Lung (tissue), 12 donors: Measurements from ENCODE around the gene EHBP1. TPM values are rescaled to one million over a fixed set of nuclear protein-coding genes. Genes with fewer than 3 reads are reported as not detected.

Experiments
- ATAC-seq: fragments of 200-7000 bp; cut with Tn5 transposase; one replicate; pipeline ENCODE4 v1.9.1; 2020; ENCODE audit warnings: moderate number of reproducible peaks; ENCODE audit not compliant: insufficient read depth, low FRiP score
- DNase-seq, 3 donors: peaks; one replicate each; pipeline ENCODE4 v3.0.0-alpha.2; 2013 to 2017
- H3K27ac ChIP-seq, 2 donors: one replicate each; pipeline ENCODE4 v1.5.1; 2013; ENCODE audit warnings: mild to moderate bottlenecking in 2 of 2, moderate library complexity in 2 of 2, control low read depth in 1 of 2, inconsistent platforms in 1 of 2, low read depth in 1 of 2, low read length in 1 of 2
- H3K27me3 ChIP-seq, 3 donors: one replicate each; pipeline ENCODE4 v1.5.1; 2013; ENCODE audit warnings: low read length in 2 of 3; ENCODE audit not compliant: control insufficient read depth in 3 of 3, insufficient read depth in 3 of 3
- H3K36me3 ChIP-seq, 4 donors: one replicate each; pipeline ENCODE4 v1.5.1; 2013; ENCODE audit warnings: low read length in 4 of 4, mild to moderate bottlenecking in 1 of 4, moderate library complexity in 1 of 4; ENCODE audit not compliant: control insufficient read depth in 4 of 4, insufficient read depth in 4 of 4
- H3K4me1 ChIP-seq, 5 donors: one replicate each; pipeline ENCODE4 v1.5.1; 2013; ENCODE audit warnings: low read length in 5 of 5, mild to moderate bottlenecking in 2 of 5, moderate library complexity in 1 of 5; ENCODE audit not compliant: control insufficient read depth in 5 of 5, insufficient read depth in 5 of 5
- H3K4me3 ChIP-seq: one replicate; pipeline ENCODE4 v1.5.1; 2013; ENCODE audit warnings: mild to moderate bottlenecking, control low read depth, moderate library complexity
- H3K9ac ChIP-seq, 2 donors: one replicate each; pipeline ENCODE4 v1.5.1; 2013; ENCODE audit warnings: low read length in 2 of 2, control low read depth in 1 of 2; ENCODE audit not compliant: insufficient read depth in 1 of 2
- H3K9me3 ChIP-seq, 4 donors: one replicate each; pipeline ENCODE4 v1.5.1; 2013; ENCODE audit warnings: low read length in 3 of 4, mild to moderate bottlenecking in 1 of 4, moderate library complexity in 1 of 4; ENCODE audit not compliant: control insufficient read depth in 4 of 4, insufficient read depth in 3 of 4
- WGBS, 2 donors: extraction: QIAGEN DNeasy Blood & Tissue Kit; methylation state at CpG; one replicate each; pipeline ENCODE4 v1.1.7; 2013; 5-methylcytosine and 5-hydroxymethylcytosine counted together
- polyA plus RNA-seq, 2 donors: library from polyadenylated mRNA; stranded (reverse); fragments of 200-250 nt; gene quantifications; one replicate each; pipeline ENCODE4 v1.2.1, GENCODE V29; 2013
- total RNA-seq, 2 donors: library from RNA; depleted of rRNA in 1 of 2; stranded (reverse); fragments of >200 nt in 1 of 2; gene quantifications; one replicate each; pipeline ENCODE4 v1.2.1, GENCODE V29; 2014 to 2021
- TF ChIP-seq, protein P1 (sequence below): IDR thresholded peaks from 2 replicates; pipeline ENCODE4 v1.5.1; 2012; ENCODE audit warnings: mild to moderate bottlenecking; ENCODE audit errors: control extremely low read depth, extremely low read depth
- donor health status: control.
- donor health status: control.
- donor health status: Bipolar disorder and iron deficiency.
- donor health status: healthy.
- donor health status: DM: yes; HTN: yes; CAD: no.

The EHBP1 gene
- total and polyA plus RNA-seq, 4 donors = 7.9 to 83.2 (median 22.7) TPM

DNA sequence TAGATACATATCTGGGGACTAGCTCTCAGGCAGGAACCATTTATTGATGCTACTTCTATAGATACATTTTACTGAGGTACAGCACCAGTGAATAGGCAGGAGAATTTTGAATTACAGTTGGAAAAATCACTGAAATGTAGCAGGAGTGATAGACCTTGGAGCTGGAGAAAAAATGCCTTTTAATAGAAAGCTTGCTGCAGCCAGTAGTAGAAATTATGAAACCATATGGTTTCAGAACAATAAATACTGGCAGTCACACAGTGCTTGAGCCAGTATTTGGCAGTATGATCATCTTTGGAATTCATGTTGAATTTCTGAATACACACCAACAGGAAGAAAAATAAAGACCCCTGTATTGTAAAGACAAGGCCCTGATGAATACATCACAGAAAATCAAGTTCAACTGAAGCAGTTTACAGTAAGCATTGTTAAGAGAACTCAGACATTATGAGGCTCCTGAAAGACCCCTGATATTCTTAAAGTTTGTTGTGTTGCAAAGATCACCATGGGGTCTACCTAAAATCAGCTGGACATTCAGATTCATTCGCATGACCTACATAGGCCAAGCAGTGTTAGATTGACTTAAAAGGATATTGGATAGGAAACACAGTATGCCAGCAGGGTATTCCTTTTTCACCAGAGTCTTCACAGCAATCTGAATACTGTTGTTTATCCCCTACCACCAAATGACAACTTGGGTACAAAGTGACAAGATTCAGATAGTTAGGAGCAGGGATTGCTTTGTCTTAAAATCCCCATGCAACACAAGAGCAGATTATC is 139.0 kb downstream of the EHBP1 start:
- Histone ChIP-seq H3K9ac (no peak overlapping the region), H3K27ac (no peak overlapping the region), H3K27me3 (no peaks in the 10 kb centered on the region), H3K36me3 (peaks cover 1 to 8% (median 4%) of the 10 kb centered on the region in 4 donors), H3K9me3 (peaks cover 0 to 4% (median 0%) of the 10 kb centered on the region in 4 donors), H3K4me3 (no peak overlapping the region), H3K4me1 (no peaks in the 10 kb centered on the region)
- TF ChIP-seq, protein P1, sequence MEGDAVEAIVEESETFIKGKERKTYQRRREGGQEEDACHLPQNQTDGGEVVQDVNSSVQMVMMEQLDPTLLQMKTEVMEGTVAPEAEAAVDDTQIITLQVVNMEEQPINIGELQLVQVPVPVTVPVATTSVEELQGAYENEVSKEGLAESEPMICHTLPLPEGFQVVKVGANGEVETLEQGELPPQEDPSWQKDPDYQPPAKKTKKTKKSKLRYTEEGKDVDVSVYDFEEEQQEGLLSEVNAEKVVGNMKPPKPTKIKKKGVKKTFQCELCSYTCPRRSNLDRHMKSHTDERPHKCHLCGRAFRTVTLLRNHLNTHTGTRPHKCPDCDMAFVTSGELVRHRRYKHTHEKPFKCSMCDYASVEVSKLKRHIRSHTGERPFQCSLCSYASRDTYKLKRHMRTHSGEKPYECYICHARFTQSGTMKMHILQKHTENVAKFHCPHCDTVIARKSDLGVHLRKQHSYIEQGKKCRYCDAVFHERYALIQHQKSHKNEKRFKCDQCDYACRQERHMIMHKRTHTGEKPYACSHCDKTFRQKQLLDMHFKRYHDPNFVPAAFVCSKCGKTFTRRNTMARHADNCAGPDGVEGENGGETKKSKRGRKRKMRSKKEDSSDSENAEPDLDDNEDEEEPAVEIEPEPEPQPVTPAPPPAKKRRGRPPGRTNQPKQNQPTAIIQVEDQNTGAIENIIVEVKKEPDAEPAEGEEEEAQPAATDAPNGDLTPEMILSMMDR = no peak
- WGBS, 2 donors = 96 to 97% methylated on average over 1 of the region's 1 CpG
- ATAC-seq = no peak
- DNase-seq = peak in 2 of 3 donors; percentile 3 to 9

DNA sequence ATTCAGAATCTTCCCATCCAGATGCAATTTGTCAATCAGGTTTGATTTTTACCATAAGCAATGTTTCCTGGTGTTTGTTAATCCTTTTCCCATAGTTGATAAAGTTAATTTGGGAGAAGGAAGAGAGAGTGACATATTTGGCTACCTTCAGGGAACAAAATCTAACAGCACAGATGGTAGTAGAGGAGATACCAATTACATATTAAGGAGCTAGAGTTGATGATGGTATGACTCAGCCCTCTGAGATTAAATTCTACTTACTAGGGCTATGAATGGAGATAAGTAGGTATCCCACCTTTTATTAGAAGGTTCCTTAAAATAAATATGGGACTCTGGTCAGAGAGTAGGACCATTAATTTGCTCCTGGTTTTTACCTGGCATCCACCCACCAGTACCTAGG is 139.7 kb downstream of the EHBP1 start:
- DNase-seq = no peak
- H3K9me3 ChIP-seq = peaks cover 0 to 4% (median 0%) of the 10 kb centered on the region in 4 donors
- peaks cover 1 to 8% (median 4%) of the 10 kb centered on the region in 4 donors for H3K36me3 ChIP-seq
- no peak overlapping the region for H3K9ac ChIP-seq
- ATAC-seq = no peak
- no peak overlapping the region for H3K4me3 ChIP-seq
- TF ChIP-seq, protein P1 = no peak
- no peak overlapping the region for H3K27ac ChIP-seq
- no peaks in the 10 kb centered on the region for H3K27me3 ChIP-seq
- H3K4me1 ChIP-seq = no peaks in the 10 kb centered on the region

- DNase-seq (no peak), ATAC-seq (no peak)
- Histone ChIP-seq H3K36me3 (peaks cover 2 to 23% (median 14%) of the 10 kb centered on the region in 4 donors), H3K9ac (no peak overlapping the region), H3K27ac (no peak overlapping the region), H3K27me3 (no peaks in the 10 kb centered on the region), H3K9me3 (no peaks in the 10 kb centered on the region), H3K4me3 (no peak overlapping the region), H3K4me1 (no peaks in the 10 kb centered on the region)
- TF ChIP-seq, protein P1 = no peak
Measured at GRCh38 chr2:62852254-62852653, 146.7 kb downstream of the EHBP1 start.
